Tibial nerve (tissue), 4 donors: Measurements from ENCODE around the gene SNX18. TPM values are rescaled to one million over a fixed set of nuclear protein-coding genes. Genes with fewer than 3 reads are reported as not detected.

Experiments
- DNase-seq, 2 donors: peaks; one replicate each; pipeline ENCODE4 v3.0.0-alpha.2; 2019; ENCODE audit warnings: low spot score in 2 of 2
- H3K27ac ChIP-seq, 4 donors: fragments of 200-600 bp; sonication (generic) in 3 of 4; one replicate each; pipeline ENCODE4 v1.5.1; 2017 to 2019; ENCODE audit warnings: mild to moderate bottlenecking in 1 of 4
- H3K27me3 ChIP-seq, 2 donors: fragments of 200-600 bp; sonication (generic) in 1 of 2; one replicate each; pipeline versions ENCODE4 v1.5.1 to v1.6.0; 2017 to 2019
- H3K36me3 ChIP-seq, 3 donors: fragments of 200-600 bp; sonication (generic); one replicate each; pipeline ENCODE4 v1.5.1; 2018 to 2019
- H3K4me1 ChIP-seq, 4 donors: fragments of 200-600 bp; sonication (generic) in 3 of 4; one replicate each; pipeline ENCODE4 v1.5.1; 2017 to 2019
- H3K4me3 ChIP-seq, 4 donors: fragments of 200-600 bp; sonication (generic) in 3 of 4; one replicate each; pipeline ENCODE4 v1.5.1; 2017 to 2019; ENCODE audit warnings: mild to moderate bottlenecking in 1 of 4, moderate library complexity in 1 of 4
- H3K9me3 ChIP-seq, 4 donors: fragments of 200-600 bp; sonication (generic) in 3 of 4; one replicate each; pipeline ENCODE4 v1.5.1; 2017 to 2019
- CTCF ChIP-seq, 5 experiments: fragments of 200-600 bp in 3 of 5; fragments of 450-650 bp in 2 of 5; sonication (generic) in 3 of 5; IDR thresholded peaks; one replicate each; pipeline ENCODE4 v1.5.1; 2016 to 2019; ENCODE audit warnings: antibody characterized with exemption in 5 of 5, mild to moderate bottlenecking in 3 of 5, moderate library complexity in 2 of 5
- EP300 ChIP-seq, 2 donors: sonication (generic); formaldehyde crosslinking; IDR thresholded peaks; one replicate each; pipeline ENCODE4 v1.6.1; 2017; ENCODE audit warnings: antibody characterized with exemption in 2 of 2, mild to moderate bottlenecking in 1 of 2
- POLR2A ChIP-seq, 2 donors: fragments of 450-650 bp; IDR thresholded peaks; one replicate each; pipeline ENCODE4 v1.6.1; 2017; ENCODE audit warnings: antibody characterized with exemption in 2 of 2, mild to moderate bottlenecking in 2 of 2, moderate library complexity in 2 of 2
- total RNA-seq, 4 donors: library from RNA; depleted of rRNA; stranded (reverse); fragments of >200 nt; gene quantifications; one replicate each; pipeline ENCODE4 v1.1.0, GENCODE V29; 2016

The SNX18 gene
- total RNA-seq, 4 donors from 2014 or later, result 39.3 to 61.5 (median 45.6) TPM

- no peak for TF ChIP-seq CTCF (IDR thresholded peaks at IDR 0.05)
- TF ChIP-seq EP300 (IDR thresholded peaks at IDR 0.05), result no peak
- TF ChIP-seq POLR2A (IDR thresholded peaks at IDR 0.05), result no peak
- Histone ChIP-seq H3K27me3 (no peaks in the 10 kb centered on the region), H3K9me3 (peaks cover 0 to 18% (median 0%) of the 10 kb centered on the region in 4 donors), H3K4me3 (no peak overlapping the region), H3K27ac (no peak overlapping the region), H3K4me1 (no peaks in the 10 kb centered on the region), H3K36me3 (no peaks in the 10 kb centered on the region)
- DNase-seq, result no peak
Measured at GRCh38 chr5:54594181-54594580, 76.6 kb downstream of the SNX18 start.

- TF ChIP-seq POLR2A (IDR thresholded peaks at IDR 0.05) (no peak), CTCF (IDR thresholded peaks at IDR 0.05) (no peak), EP300 (IDR thresholded peaks at IDR 0.05) (no peak)
- peaks cover 0 to 18% (median 0%) of the 10 kb centered on the region in 4 donors for H3K9me3 ChIP-seq
- no peak for DNase-seq
- H3K36me3 ChIP-seq, result no peaks in the 10 kb centered on the region
- H3K4me1 ChIP-seq, result no peaks in the 10 kb centered on the region
- H3K4me3 ChIP-seq, result no peak overlapping the region
- no peaks in the 10 kb centered on the region for H3K27me3 ChIP-seq
- no peak overlapping the region for H3K27ac ChIP-seq
Measured at GRCh38 chr5:54595721-54596120, 78.2 kb downstream of the SNX18 start.

Other genes starting within 250 kb of the SNX18 start
- gene ARL15, start 207.2 kb upstream of the SNX18 start, total RNA-seq, result 10 to 100 TPM; 13.0 to 52.7 (median 17.1) TPM
- 1 to 10 TPM in 1 of 4 donors, under 1 TPM in 1, not detected in 2; 0.66 to 1.7 TPM for gene HSPB3, start 62.1 kb upstream of the SNX18 start, total RNA-seq